T-cell (primary cell): ENCODE results near the gene IQCE. TPM values are rescaled to one million over a fixed set of nuclear protein-coding genes. Genes with fewer than 3 reads are reported as not detected.

Source experiments
- ATAC-seq, 4 experiments: fragments of 200-7000 bp in 3 of 4; fragments of 150-1000 bp in 1 of 4; cut with Tn5 transposase; replicated peaks in 1 of 4; 1 replicate in 3 of 4; 2 replicates in 1 of 4; pipeline ENCODE4 v1.10.0; 2021; ENCODE audit warnings: moderate library complexity in 3 of 4, mild to moderate bottlenecking in 2 of 4, moderate number of reproducible peaks in 1 of 4
- CTCF ChIA-PET, 2 donors: fragments of 300-600 bp; sonication (Branson Sonifier 250); formaldehyde crosslinking; loops; one replicate each; lab custom pipeline; 2022; ENCODE audit warnings: antibody characterized with exemption in 2 of 2; lab: Charles Lee
- POLR2A ChIA-PET, 2 donors: fragments of 300-600 bp; sonication (Branson Sonifier 250); formaldehyde crosslinking; loops; one replicate each; lab custom pipeline; 2022; ENCODE audit warnings: antibody characterized with exemption in 2 of 2; lab: Charles Lee
- DNase-seq, 35 experiments: peaks; one replicate each; pipeline versions ENCODE4 v3.0.0 to v3.0.0-alpha.2; 2013 to 2023
- H3K27ac ChIP-seq: one replicate; pipeline ENCODE4 v1.5.1; 2013; ENCODE audit warnings: low read length
- H3K27me3 ChIP-seq, 2 experiments: replicated peaks in 1 of 2; 1 replicate in 1 of 2; 2 replicates in 1 of 2; pipeline versions ENCODE4 v1.6.1 to v1.7.0; 2013; ENCODE audit warnings: low read length in 1 of 2, mixed read lengths in 1 of 2; ENCODE audit not compliant: control insufficient read depth in 2 of 2, insufficient read depth in 2 of 2; ENCODE audit errors: extremely low read depth in 1 of 2
- H3K36me3 ChIP-seq, 2 donors: 1 replicate in 1 of 2; 2 replicates in 1 of 2; pipeline versions ENCODE4 v1.6.1 to v1.7.0; 2013; ENCODE audit warnings: low read length in 1 of 2; ENCODE audit not compliant: control insufficient read depth in 2 of 2, insufficient read depth in 1 of 2; ENCODE audit errors: extremely low read depth in 1 of 2
- H3K4me1 ChIP-seq, 2 experiments: 1 replicate in 1 of 2; 2 replicates in 1 of 2; pipeline versions ENCODE4 v1.6.1 to v1.7.0; 2013; ENCODE audit warnings: low read length in 2 of 2, mixed read lengths in 1 of 2; ENCODE audit not compliant: insufficient read depth in 2 of 2, control insufficient read depth in 1 of 2; ENCODE audit errors: extremely low read depth in 1 of 2
- H3K4me3 ChIP-seq, 2 donors: 1 replicate in 1 of 2; 2 replicates in 1 of 2; pipeline versions ENCODE4 v1.5.1 to v1.7.0; 2013; ENCODE audit warnings: mild to moderate bottlenecking in 2 of 2, low read length in 1 of 2, moderate library complexity in 1 of 2; ENCODE audit not compliant: control insufficient read depth in 1 of 2; ENCODE audit errors: extremely low read depth in 1 of 2
- H3K9me3 ChIP-seq: 2 replicates; pipeline ENCODE4 v1.7.0; 2013
- H3K27ac Mint-ChIP-seq, 2 donors: one replicate each; pipeline ENCODE4 v1.8.0; 2020 to 2021; ENCODE audit warnings: mild to moderate bottlenecking in 2 of 2, mixed read lengths in 2 of 2
- H3K27me3 Mint-ChIP-seq, 2 donors: one replicate each; pipeline ENCODE4 v1.8.0; 2021 to 2022; ENCODE audit warnings: mixed read lengths in 2 of 2
- H3K36me3 Mint-ChIP-seq: one replicate; pipeline ENCODE4 v1.8.0; 2021; ENCODE audit warnings: mixed read lengths
- H3K4me1 Mint-ChIP-seq, 3 donors: one replicate each; pipeline ENCODE4 v1.8.0; 2020 to 2022; ENCODE audit warnings: mixed read lengths in 3 of 3, mild to moderate bottlenecking in 1 of 3
- H3K4me3 Mint-ChIP-seq, 3 donors: one replicate each; pipeline ENCODE4 v1.8.0; 2020 to 2022; ENCODE audit warnings: mild to moderate bottlenecking in 3 of 3, mixed read lengths in 3 of 3, moderate library complexity in 3 of 3
- H3K9me3 Mint-ChIP-seq, 3 donors: one replicate each; pipeline ENCODE4 v1.8.0; 2020 to 2022; ENCODE audit warnings: mixed read lengths in 3 of 3
- whole genome bisulfite sequencing: methylation state at CpG from one replicate; pipeline ENCODE4 v1.1.5; 2013; ENCODE audit warnings: missing lambda C conversion rate; ENCODE audit not compliant: insufficient coverage; 5-methylcytosine and 5-hydroxymethylcytosine counted together
- total RNA-seq, 35 experiments: library from RNA in 6 of 35; stranded (reverse) in 6 of 35; fragments of 120-200 nt in 1 of 35; gene quantifications; one replicate each; pipeline versions ENCODE4 v1.2.1 to v1.2.4 and lab custom pipeline; 2013 to 2026

Gene IQCE
- total RNA-seq, 5 donors from 2014 or later (not counting 1 experiment from before 2014, with no cell fraction given) = 4.5 to 11.7 (median 8.0) TPM

- Mint-ChIP-seq H3K27me3 (no peaks in the 10 kb centered on the region), H3K4me3 (no peak overlapping the region), H3K9me3 (no peaks in the 10 kb centered on the region), H3K27ac (no peak overlapping the region), H3K36me3 (peaks cover 16% of the 10 kb centered on the region), H3K4me1 (peaks cover 0 to 2% (median 0%) of the 10 kb centered on the region in 3 donors)
- no peaks in the 10 kb centered on the region for H3K4me1 ChIP-seq
- ChIA-PET CTCF (no interaction called here), POLR2A (no interaction called here)
- ATAC-seq = no peak
- H3K27ac ChIP-seq = no peak overlapping the region
- no peaks in the 10 kb centered on the region for H3K9me3 ChIP-seq
- DNase-seq = no peak
- peaks cover 2 to 3% of the 10 kb centered on the region in 2 donors for H3K36me3 ChIP-seq
- H3K4me3 ChIP-seq = no peak overlapping the region
- H3K27me3 ChIP-seq = no peaks in the 10 kb centered on the region
- WGBS = 92% methylated on average over 11 of the region's 11 CpGs
These were observed 43.1 kb downstream of the IQCE start for GRCh38 chr7:2601907-2602306.

GRCh38 chr7:2602406-2603043 is 43.7 kb downstream of the IQCE start:
- Histone ChIP-seq H3K4me1 (no peaks in the 10 kb centered on the region), H3K9me3 (no peaks in the 10 kb centered on the region), H3K36me3 (peaks cover 2 to 3% of the 10 kb centered on the region in 2 donors), H3K4me3 (no peak overlapping the region), H3K27me3 (peaks cover 0 to 1% of the 10 kb centered on the region in 2 experiments), H3K27ac (no peak overlapping the region)
- H3K27ac Mint-ChIP-seq = no peak overlapping the region
- DNase-seq (no peak), ATAC-seq (no peak)
- 85% methylated on average over 19 of the region's 19 CpGs for WGBS
- no peak overlapping the region for H3K4me3 Mint-ChIP-seq
- ChIA-PET CTCF (no interaction called here), POLR2A (no interaction called here)
- H3K27me3 Mint-ChIP-seq = no peaks in the 10 kb centered on the region
- peaks cover 16% of the 10 kb centered on the region for H3K36me3 Mint-ChIP-seq
- peaks cover 0 to 2% (median 2%) of the 10 kb centered on the region in 3 donors for H3K4me1 Mint-ChIP-seq
- no peaks in the 10 kb centered on the region for H3K9me3 Mint-ChIP-seq

GRCh38 chr7:2603044-2603965 is 44.5 kb downstream of the IQCE start:
- Histone ChIP-seq H3K4me1 (no peaks in the 10 kb centered on the region), H3K27me3 (peaks cover 0 to 2% of the 10 kb centered on the region in 2 experiments), H3K27ac (no peak overlapping the region), H3K9me3 (no peaks in the 10 kb centered on the region), H3K36me3 (peaks cover 2 to 3% of the 10 kb centered on the region in 2 donors), H3K4me3 (no peak overlapping the region)
- POLR2A ChIA-PET = interaction anchor here in 1 of 2 donors (0.6 kb wide), 1 partner anchor 176 kb away, joined by 4 read pairs; no protein-coding TSS in a partner anchor
- H3K36me3 Mint-ChIP-seq = peaks cover 16% of the 10 kb centered on the region
- H3K9me3 Mint-ChIP-seq = no peaks in the 10 kb centered on the region
- CTCF ChIA-PET = no interaction called here
- ATAC-seq (no peak), DNase-seq (no peak)
- H3K27me3 Mint-ChIP-seq = no peaks in the 10 kb centered on the region
- H3K4me1 Mint-ChIP-seq = peaks cover 0 to 6% (median 5%) of the 10 kb centered on the region in 3 donors
- H3K27ac Mint-ChIP-seq = no peak overlapping the region
- H3K4me3 Mint-ChIP-seq = no peak overlapping the region
- 93% methylated on average over 26 of the region's 35 CpGs for WGBS

GRCh38 chr7:2604608-2605174 is 45.9 kb downstream of the IQCE start:
- Mint-ChIP-seq H3K9me3 (no peaks in the 10 kb centered on the region), H3K4me3 (no peak overlapping the region), H3K4me1 (peaks cover 5 to 14% (median 9%) of the 10 kb centered on the region in 3 donors), H3K27ac (no peak overlapping the region), H3K36me3 (peaks cover 8% of the 10 kb centered on the region), H3K27me3 (no peaks in the 10 kb centered on the region)
- peaks cover 0 to 2% of the 10 kb centered on the region in 2 experiments for H3K27me3 ChIP-seq
- H3K27ac ChIP-seq = no peak overlapping the region
- ATAC-seq (no peak), DNase-seq (no peak)
- peaks cover 0 to 2% of the 10 kb centered on the region in 2 donors for H3K36me3 ChIP-seq
- ChIA-PET POLR2A (no interaction called here), CTCF (interaction anchor here in 1 of 2 donors (0.5 kb wide), 1 partner anchor 596 kb away, joined by 3 read pairs; no protein-coding TSS in a partner anchor)
- H3K4me3 ChIP-seq = no peak overlapping the region
- H3K9me3 ChIP-seq = no peaks in the 10 kb centered on the region
- WGBS = 96% methylated on average over 27 of the region's 29 CpGs
- peaks cover 0 to 8% of the 10 kb centered on the region in 2 experiments for H3K4me1 ChIP-seq

GRCh38 chr7:2605608-2606538 is 47.1 kb downstream of the IQCE start:
- Histone ChIP-seq H3K4me3 (no peak overlapping the region), H3K36me3 (no peaks in the 10 kb centered on the region), H3K27ac (no peak overlapping the region), H3K4me1 (peaks cover 0 to 8% of the 10 kb centered on the region in 2 experiments), H3K9me3 (no peaks in the 10 kb centered on the region), H3K27me3 (peaks cover 0 to 2% of the 10 kb centered on the region in 2 experiments)
- Mint-ChIP-seq H3K9me3 (no peaks in the 10 kb centered on the region), H3K4me1 (peaks cover 5 to 14% (median 9%) of the 10 kb centered on the region in 3 donors), H3K27ac (no peak overlapping the region), H3K36me3 (peaks cover 6% of the 10 kb centered on the region), H3K27me3 (no peaks in the 10 kb centered on the region), H3K4me3 (no peak overlapping the region)
- DNase-seq = no peak
- no peak for ATAC-seq
- POLR2A ChIA-PET = no interaction called here
- 92% methylated on average over 36 of the region's 38 CpGs for WGBS
- CTCF ChIA-PET = interaction anchor here in 1 of 2 donors (0.6 kb wide), 1 partner anchor 394 kb away, joined by 3 read pairs; no protein-coding TSS in a partner anchor
